Right lobe of liver (tissue), 6 donors: ENCODE data around the gene CLIP2. TPM values are rescaled to one million over a fixed set of nuclear protein-coding genes. Genes with fewer than 3 reads are reported as not detected.
A peak's percentile ranks its signal among the peaks of the same experiment; 100 is the strongest.
"Not testable (repeated sequence)": the region's sequence is repeated elsewhere in the genome, so short reads cannot be mapped to it uniquely, and the experiment has no call there.

Source experiments
- ATAC-seq, 4 donors: fragments of 200-7000 bp; cut with Tn5 transposase; one replicate each; pipeline ENCODE4 v1.9.1; 2020; ENCODE audit warnings: mild to moderate bottlenecking in 4 of 4, moderate library complexity in 4 of 4
- DNase-seq, 3 donors: peaks; one replicate each; pipeline ENCODE4 v3.0.0-alpha.2; 2020
- H3K27ac ChIP-seq, 3 donors: fragments of 200-600 bp; one replicate each; pipeline ENCODE4 v1.8.0; 2022
- H3K27me3 ChIP-seq, 2 donors: fragments of 200-600 bp; one replicate each; pipeline ENCODE4 v1.8.0; 2022
- H3K36me3 ChIP-seq, 4 donors: fragments of 200-600 bp; sonication (generic) in 1 of 4; one replicate each; pipeline versions ENCODE4 v1.5.1 to v1.8.0; 2017 to 2022; ENCODE audit warnings: control low read depth in 1 of 4
- H3K4me1 ChIP-seq, 4 donors: fragments of 200-600 bp; sonication (generic) in 1 of 4; one replicate each; pipeline versions ENCODE4 v1.5.1 to v1.8.0; 2017 to 2022; ENCODE audit warnings: control low read depth in 1 of 4
- H3K4me3 ChIP-seq, 3 donors: fragments of 200-600 bp; one replicate each; pipeline ENCODE4 v1.8.0; 2022
- H3K9me3 ChIP-seq, 4 donors: fragments of 200-600 bp; sonication (generic) in 1 of 4; one replicate each; pipeline versions ENCODE4 v1.5.1 to v1.8.0; 2017 to 2022; ENCODE audit warnings: control low read depth in 1 of 4
- POLR2A ChIP-seq: fragments of 450-650 bp; IDR thresholded peaks from one replicate; pipeline ENCODE4 v1.6.1; 2017; ENCODE audit warnings: antibody characterized with exemption, mild to moderate bottlenecking
- WGBS: methylation state at CpG from one replicate; pipeline ENCODE4 v1.1.6; 2018; ENCODE audit warnings: low coverage, low lambda C conversion rate; ENCODE audit not compliant: insufficient coverage; ENCODE audit errors: missing lambda C conversion rate; 5-methylcytosine and 5-hydroxymethylcytosine counted together
- intact Hi-C, 2 donors: fragments of 100-400 bp; cut with DNase I; formaldehyde crosslinking; loops; one replicate each; pipeline versions ENCODE4 v1.11.2 to v1.14.1; 2022
- total RNA-seq, 6 experiments: library from RNA; depleted of rRNA in 2 of 6; stranded (reverse); fragments of >200 nt in 2 of 6; fragmentation: NEBNext Ultra II Directional in 3 of 6; extraction: Animal tissue kit (Norgen Biotek cat#: 25700) in 3 of 6; gene quantifications; one replicate each; pipeline versions ENCODE4 v1.1.0 to v1.2.4, GENCODE V29; 2016 to 2023
- TF ChIP-seq, protein P1 (sequence below), 4 donors: fragments of 200-600 bp in 3 of 4; fragments of 450-650 bp in 1 of 4; IDR thresholded peaks; one replicate each; pipeline versions ENCODE4 v1.5.1 to v1.8.0; 2016 to 2022; ENCODE audit warnings: antibody characterized with exemption in 4 of 4, mild to moderate bottlenecking in 2 of 4
- donor health status: DM: no; HTN: yes; CAD: no.
- donor health status: DM: no; HTN: no; CAD: no.
- donor health status: DM: no; HTN: no; CAD: no.
- donor health status: DM: no; HTN: yes; CAD: no.
- donor health status: DM: no; HTN: yes; CAD: no.

The CLIP2 gene
- total RNA-seq, 6 experiments from 2014 or later: 2.8 to 6.8 (median 4.2) TPM

DNA sequence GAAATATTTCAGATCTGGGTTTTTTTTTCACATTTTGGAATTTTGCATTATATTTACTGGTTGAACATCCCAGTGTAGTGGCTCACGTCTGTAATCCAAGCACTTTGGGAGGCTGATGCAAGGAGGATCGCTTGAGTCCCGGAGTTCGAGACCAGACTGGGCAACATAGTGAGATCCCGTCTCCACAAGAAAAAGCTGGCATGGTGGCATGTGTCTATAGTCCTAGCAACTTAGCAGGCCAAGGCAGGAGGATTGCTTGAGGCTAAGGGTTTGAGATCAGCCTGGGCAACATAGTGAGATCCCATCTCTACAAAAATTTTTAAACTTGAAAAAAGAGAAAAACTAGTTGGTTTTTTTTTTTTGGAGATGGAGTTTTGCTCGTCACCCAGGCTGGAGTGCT is 41.1 kb upstream of the CLIP2 start:
- ATAC-seq: no peak
- Histone ChIP-seq H3K27ac (no peak overlapping the region), H3K9me3 (no peaks in the 10 kb centered on the region), H3K4me3 (no peak overlapping the region), H3K4me1 (peaks cover 0 to 16% (median 7%) of the 10 kb centered on the region in 4 donors), H3K36me3 (peaks cover 0 to 17% (median 5%) of the 10 kb centered on the region in 4 donors), H3K27me3 (no peaks in the 10 kb centered on the region)
- TF ChIP-seq, protein P1, sequence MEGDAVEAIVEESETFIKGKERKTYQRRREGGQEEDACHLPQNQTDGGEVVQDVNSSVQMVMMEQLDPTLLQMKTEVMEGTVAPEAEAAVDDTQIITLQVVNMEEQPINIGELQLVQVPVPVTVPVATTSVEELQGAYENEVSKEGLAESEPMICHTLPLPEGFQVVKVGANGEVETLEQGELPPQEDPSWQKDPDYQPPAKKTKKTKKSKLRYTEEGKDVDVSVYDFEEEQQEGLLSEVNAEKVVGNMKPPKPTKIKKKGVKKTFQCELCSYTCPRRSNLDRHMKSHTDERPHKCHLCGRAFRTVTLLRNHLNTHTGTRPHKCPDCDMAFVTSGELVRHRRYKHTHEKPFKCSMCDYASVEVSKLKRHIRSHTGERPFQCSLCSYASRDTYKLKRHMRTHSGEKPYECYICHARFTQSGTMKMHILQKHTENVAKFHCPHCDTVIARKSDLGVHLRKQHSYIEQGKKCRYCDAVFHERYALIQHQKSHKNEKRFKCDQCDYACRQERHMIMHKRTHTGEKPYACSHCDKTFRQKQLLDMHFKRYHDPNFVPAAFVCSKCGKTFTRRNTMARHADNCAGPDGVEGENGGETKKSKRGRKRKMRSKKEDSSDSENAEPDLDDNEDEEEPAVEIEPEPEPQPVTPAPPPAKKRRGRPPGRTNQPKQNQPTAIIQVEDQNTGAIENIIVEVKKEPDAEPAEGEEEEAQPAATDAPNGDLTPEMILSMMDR (IDR thresholded peaks at IDR 0.05): no peak
- no peak for TF ChIP-seq POLR2A
- intact Hi-C loops: no loop called here
- WGBS: 98% methylated on average over 4 of the region's 6 CpGs
- no peak for DNase-seq

- H3K4me3 ChIP-seq, H3K27ac ChIP-seq, intact Hi-C loops, H3K27me3 ChIP-seq, H3K9me3 ChIP-seq, DNase-seq: not testable (repeated sequence)
- Histone ChIP-seq H3K36me3 (peaks cover 0 to 15% (median 4%) of the 10 kb centered on the region in 4 donors), H3K4me1 (peaks cover 0 to 20% (median 11%) of the 10 kb centered on the region in 4 donors)
- peak; percentile 64 to 81 (median 71) for ATAC-seq
- WGBS: 54% methylated on average over 8 of the region's 10 CpGs
Measured at GRCh38 chr7:74249058-74249457, 40.1 kb upstream of the CLIP2 start.

- H3K27ac ChIP-seq: peak overlapping the region in 2 of 3 donors; percentile 74 to 87
- peak; percentile 72 to 79 (median 77) for DNase-seq
- WGBS: 49% methylated on average over 4 of the region's 5 CpGs
Measured at GRCh38 chr7:74252893-74253292, 36.3 kb upstream of the CLIP2 start.

GRCh38 chr7:74253331-74253730 is 35.9 kb upstream of the CLIP2 start:
- ATAC-seq: no peak
- peaks cover 0 to 7% (median 0%) of the 10 kb centered on the region in 4 donors for H3K36me3 ChIP-seq
- H3K4me1 ChIP-seq: peaks cover 0 to 33% (median 11%) of the 10 kb centered on the region in 4 donors
- 0% methylated on average over 1 of the region's 7 CpGs for WGBS
- no peak for DNase-seq
- no peaks in the 10 kb centered on the region for H3K27me3 ChIP-seq
- no peak for TF ChIP-seq POLR2A
- TF ChIP-seq, protein P1 (IDR thresholded peaks at IDR 0.05): no peak
- H3K9me3 ChIP-seq: no peaks in the 10 kb centered on the region
- H3K27ac ChIP-seq: peak overlapping the region in 2 of 3 donors; percentile 74 to 87
- H3K4me3 ChIP-seq: peak overlapping the region; percentile 65 to 78 (median 65)
- intact Hi-C loops: no loop called here

More at GRCh38 chr7:74252893-74253292, 36.3 kb upstream of the CLIP2 start:
- H3K4me3 ChIP-seq: no peak overlapping the region
- H3K27me3 ChIP-seq: no peaks in the 10 kb centered on the region
- no peaks in the 10 kb centered on the region for H3K9me3 ChIP-seq
- intact Hi-C loops: no loop called here
- TF ChIP-seq POLR2A: no peak
- TF ChIP-seq, protein P1 (IDR thresholded peaks at IDR 0.05): no peak
- ATAC-seq: peak in 3 of 4 donors; percentile 8 to 23 (median 15)
- H3K4me1 ChIP-seq: peaks cover 0 to 33% (median 11%) of the 10 kb centered on the region in 4 donors
- H3K36me3 ChIP-seq: peaks cover 0 to 7% (median 0%) of the 10 kb centered on the region in 4 donors

DNA sequence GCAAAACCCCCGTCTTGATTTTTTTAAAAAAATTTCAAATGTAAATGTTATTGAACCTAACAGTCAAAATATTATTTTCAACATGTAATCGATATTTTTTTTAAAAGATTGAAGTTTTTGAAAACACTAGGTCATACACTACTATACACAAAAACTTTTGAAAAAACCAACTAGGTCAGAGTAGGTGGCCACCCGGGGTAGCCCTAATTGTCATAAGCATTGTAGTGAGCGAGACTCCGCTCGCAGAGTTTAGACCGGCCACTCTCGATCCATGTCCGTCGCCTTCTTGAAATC is 35.4 kb upstream of the CLIP2 start:
- 1% methylated on average over 10 of the region's 10 CpGs for WGBS
- Histone ChIP-seq H3K4me1 (peaks cover 0 to 32% (median 10%) of the 10 kb centered on the region in 4 donors), H3K27ac (peak overlapping the region; percentile 73 to 87 (median 74)), H3K9me3 (no peaks in the 10 kb centered on the region), H3K36me3 (peaks cover 0 to 7% (median 0%) of the 10 kb centered on the region in 4 donors), H3K4me3 (peak overlapping the region; percentile 65 to 78 (median 65)), H3K27me3 (no peaks in the 10 kb centered on the region)
- intact Hi-C loops: no loop called here
- ATAC-seq: peak; percentile 8 to 20 (median 16)
- no peak for TF ChIP-seq POLR2A
- TF ChIP-seq, protein P1 (IDR thresholded peaks at IDR 0.05): no peak
- DNase-seq: no peak
